ENCODE results near the gene SGMS2. TPM values are rescaled to one million over a fixed set of nuclear protein-coding genes. Genes with fewer than 3 reads are reported as not detected.

SGMS2 gene
- polyA plus RNA-seq, 2 of the 4 experiments (the other 2 are of a cell fraction) = 8.5 to 22.6 TPM

- Histone ChIP-seq H3K4me3 (no peak overlapping the region), H3K4me1 (0 out of 3 replicates have a peak, but pooled peaks cover 3% of the 10 kb centered on the region), H3K27ac (no peak overlapping the region), H3K4me2 (no peak overlapping the region), H3K9me3 (no peaks in the 10 kb centered on the region)
- ATAC-seq = no peak
- 87% methylated on average over 3 of the region's 3 CpGs for WGBS (ENCODE audit: missing lambda C conversion rate)
- ChIA-PET CTCF (no interaction called here), POLR2A (no interaction called here)
- TF ChIP-seq NR3C1 (IDR thresholded peaks at IDR 0.05) (no peak), FOSL2 (IDR thresholded peaks at IDR 0.05) (no peak), FOSL2 (CRISPR knock-in tag; IDR thresholded peaks at IDR 0.05) (no peak), KDM5A (IDR thresholded peaks at IDR 0.05) (no peak), HOXB5 (CRISPR knock-in tag; IDR thresholded peaks at IDR 0.05) (no peak), MAX (IDR thresholded peaks at IDR 0.05) (no peak), HES2 (IDR thresholded peaks at IDR 0.05) (no peak), ZFP36 (IDR thresholded peaks at IDR 0.05; ENCODE audit: borderline replicate concordance, partially characterized antibody) (no peak), FOSB (CRISPR knock-in tag; IDR thresholded peaks at IDR 0.05) (no peak), PHF8 (IDR thresholded peaks at IDR 0.05; ENCODE audit: borderline replicate concordance, low read depth) (no peak), SMC3 (IDR thresholded peaks at IDR 0.05) (no peak), HOXA7 (CRISPR knock-in tag; IDR thresholded peaks at IDR 0.05) (no peak)
- no peak for DNase-seq (ENCODE audit: low read depth in 1 of 2, low spot score in 1 of 2)
- FAIRE-seq = no peak
Measured at GRCh38 chr4:107874024-107874423, 49.3 kb downstream of the SGMS2 start.

- Histone ChIP-seq H3K4me1 (0 out of 3 replicates have a peak, but pooled peaks cover 3% of the 10 kb centered on the region), H3K4me2 (no peak overlapping the region), H3K27ac (no peak overlapping the region), H3K9me3 (no peaks in the 10 kb centered on the region), H3K4me3 (no peak overlapping the region)
- FAIRE-seq (no peak), ATAC-seq (no peak), DNase-seq (ENCODE audit: low read depth in 1 of 2, low spot score in 1 of 2) (no peak)
- ChIA-PET CTCF (no interaction called here), POLR2A (no interaction called here)
- no peak for TF ChIP-seq CEBPB (IDR thresholded peaks at IDR 0.05)
- no peak for TF ChIP-seq CBX8 (IDR thresholded peaks at IDR 0.05)
- no peak for TF ChIP-seq HOXB5 (CRISPR knock-in tag; IDR thresholded peaks at IDR 0.05)
- TF ChIP-seq HMGXB4 (CRISPR knock-in tag; IDR thresholded peaks at IDR 0.05; ENCODE audit: borderline replicate concordance) = no peak
- TF ChIP-seq KDM5A (IDR thresholded peaks at IDR 0.05) = no peak
- TF ChIP-seq RAD21 (conservative IDR thresholded peaks at IDR 0.05 in 1 of 2, IDR thresholded peaks at IDR 0.05 in 1 of 2) = no peak
- TF ChIP-seq SMC3 (IDR thresholded peaks at IDR 0.05) = no peak
- TF ChIP-seq RCOR1 (IDR thresholded peaks at IDR 0.05; ENCODE audit: low read depth, low read length) = no peak
- TF ChIP-seq PBX3 (IDR thresholded peaks at IDR 0.05) = no peak
- no peak for TF ChIP-seq ZNF302 (CRISPR knock-in tag; IDR thresholded peaks at IDR 0.05)
- no peak for TF ChIP-seq CHD2 (IDR thresholded peaks at IDR 0.05; ENCODE audit: low read length, partially characterized antibody)
- TF ChIP-seq EHF (CRISPR knock-in tag; IDR thresholded peaks at IDR 0.05) = no peak
- TF ChIP-seq HES2 (IDR thresholded peaks at IDR 0.05) = no peak
- no peak for TF ChIP-seq EP300 (IDR thresholded peaks at IDR 0.05)
- TF ChIP-seq JUNB (IDR thresholded peaks at IDR 0.05) = no peak
- WGBS (ENCODE audit: missing lambda C conversion rate) = 82% methylated on average over 1 of the region's 1 CpG
Measured at GRCh38 chr4:107876099-107876498, 51.4 kb downstream of the SGMS2 start.

Data from A549 (cell line).